ENCODE results near the gene MED26.

The MED26 gene

GRCh38 chr19:16605115-16605514, 22.9 kb downstream of the MED26 start:
- Histone ChIP-seq H3K4me3 (no peak overlapping the region), H3K9ac (ENCODE audit: insufficient read length) (no peak overlapping the region), H3K27ac (no peak overlapping the region), H3K36me3 (ENCODE audit: insufficient read depth, low read length) (no peaks in the 10 kb centered on the region), H3K9me3 (ENCODE audit: low read depth, low read length) (no peaks in the 10 kb centered on the region)
- DNase-seq (ENCODE audit: low read depth, low spot score): no peak
- TF ChIP-seq POLR2AphosphoS5 (IDR thresholded peaks at IDR 0.05; ENCODE audit: borderline replicate concordance, low read depth, low read length) (no peak), FOXP2 (optimal IDR thresholded peaks at IDR 0.05; ENCODE audit: control extremely low read depth, extremely low read length, insufficient read depth) (no peak), EZH2 (IDR thresholded peaks at IDR 0.05) (no peak)

- Histone ChIP-seq H3K4me3 (no peak overlapping the region), H3K9ac (ENCODE audit: insufficient read length) (no peak overlapping the region), H3K9me3 (ENCODE audit: low read depth, low read length) (no peaks in the 10 kb centered on the region), H3K36me3 (ENCODE audit: insufficient read depth, low read length) (no peaks in the 10 kb centered on the region), H3K27ac (no peak overlapping the region)
- DNase-seq (ENCODE audit: low read depth, low spot score): no peak
- TF ChIP-seq FOXP2 (optimal IDR thresholded peaks at IDR 0.05; ENCODE audit: control extremely low read depth, extremely low read length, insufficient read depth) (no peak), EZH2 (IDR thresholded peaks at IDR 0.05) (no peak), POLR2AphosphoS5 (IDR thresholded peaks at IDR 0.05; ENCODE audit: borderline replicate concordance, low read depth, low read length) (no peak)
Observed at GRCh38 chr19:16604615-16605014, 23.4 kb downstream of the MED26 start.

GRCh38 chr19:16603090-16603489, 24.9 kb downstream of the MED26 start:
- no peak for TF ChIP-seq POLR2AphosphoS5 (IDR thresholded peaks at IDR 0.05; ENCODE audit: borderline replicate concordance, low read depth, low read length)
- no peak for TF ChIP-seq EZH2 (IDR thresholded peaks at IDR 0.05)
- TF ChIP-seq FOXP2 (optimal IDR thresholded peaks at IDR 0.05; ENCODE audit: control extremely low read depth, extremely low read length, insufficient read depth): no peak
- Histone ChIP-seq H3K9ac (ENCODE audit: insufficient read length) (no peak overlapping the region), H3K36me3 (ENCODE audit: insufficient read depth, low read length) (no peaks in the 10 kb centered on the region), H3K9me3 (ENCODE audit: low read depth, low read length) (no peaks in the 10 kb centered on the region), H3K27ac (no peak overlapping the region), H3K4me3 (no peak overlapping the region)
- no peak for DNase-seq (ENCODE audit: low read depth, low spot score)

GRCh38 chr19:16601378-16602052, 26.5 kb downstream of the MED26 start:
- H3K9me3 ChIP-seq (ENCODE audit: low read depth, low read length): no peaks in the 10 kb centered on the region
- H3K4me3 ChIP-seq: no peak overlapping the region
- no peaks in the 10 kb centered on the region for H3K36me3 ChIP-seq (ENCODE audit: insufficient read depth, low read length)
- TF ChIP-seq EZH2 (IDR thresholded peaks at IDR 0.05): no peak
- TF ChIP-seq FOXP2 (optimal IDR thresholded peaks at IDR 0.05; ENCODE audit: control extremely low read depth, extremely low read length, insufficient read depth): no peak
- no peak for TF ChIP-seq POLR2AphosphoS5 (IDR thresholded peaks at IDR 0.05; ENCODE audit: borderline replicate concordance, low read depth, low read length)
- DNase-seq (ENCODE audit: low read depth, low spot score): no peak
- no peak overlapping the region for H3K27ac ChIP-seq
- no peak overlapping the region for H3K9ac ChIP-seq (ENCODE audit: insufficient read length)

GRCh38 chr19:16600824-16601223, 27.2 kb downstream of the MED26 start:
- Histone ChIP-seq H3K9me3 (ENCODE audit: low read depth, low read length) (no peaks in the 10 kb centered on the region), H3K4me3 (no peak overlapping the region), H3K27ac (no peak overlapping the region), H3K9ac (ENCODE audit: insufficient read length) (no peak overlapping the region), H3K36me3 (ENCODE audit: insufficient read depth, low read length) (no peaks in the 10 kb centered on the region)
- DNase-seq (ENCODE audit: low read depth, low spot score): no peak
- TF ChIP-seq FOXP2 (optimal IDR thresholded peaks at IDR 0.05; ENCODE audit: control extremely low read depth, extremely low read length, insufficient read depth): no peak
- TF ChIP-seq POLR2AphosphoS5 (IDR thresholded peaks at IDR 0.05; ENCODE audit: borderline replicate concordance, low read depth, low read length): no peak
- no peak for TF ChIP-seq EZH2 (IDR thresholded peaks at IDR 0.05)

- no peak overlapping the region for H3K9ac ChIP-seq (ENCODE audit: insufficient read length)
- H3K27ac ChIP-seq: no peak overlapping the region
- H3K4me3 ChIP-seq: no peak overlapping the region
- TF ChIP-seq EZH2 (IDR thresholded peaks at IDR 0.05): no peak
- TF ChIP-seq FOXP2 (optimal IDR thresholded peaks at IDR 0.05; ENCODE audit: control extremely low read depth, extremely low read length, insufficient read depth): no peak
- no peak for TF ChIP-seq POLR2AphosphoS5 (IDR thresholded peaks at IDR 0.05; ENCODE audit: borderline replicate concordance, low read depth, low read length)
- H3K9me3 ChIP-seq (ENCODE audit: low read depth, low read length): no peaks in the 10 kb centered on the region
- H3K36me3 ChIP-seq (ENCODE audit: insufficient read depth, low read length): no peaks in the 10 kb centered on the region
- no peak for DNase-seq (ENCODE audit: low read depth, low spot score)
Observed at GRCh38 chr19:16599655-16600346, 28.2 kb downstream of the MED26 start.

GRCh38 chr19:16598848-16599247, 29.2 kb downstream of the MED26 start:
- H3K9me3 ChIP-seq (ENCODE audit: low read depth, low read length): no peaks in the 10 kb centered on the region
- TF ChIP-seq POLR2AphosphoS5 (IDR thresholded peaks at IDR 0.05; ENCODE audit: borderline replicate concordance, low read depth, low read length): no peak
- TF ChIP-seq EZH2 (IDR thresholded peaks at IDR 0.05): no peak
- TF ChIP-seq FOXP2 (optimal IDR thresholded peaks at IDR 0.05; ENCODE audit: control extremely low read depth, extremely low read length, insufficient read depth): no peak
- no peak overlapping the region for H3K27ac ChIP-seq
- H3K36me3 ChIP-seq (ENCODE audit: insufficient read depth, low read length): no peaks in the 10 kb centered on the region
- no peak for DNase-seq (ENCODE audit: low read depth, low spot score)
- no peak overlapping the region for H3K9ac ChIP-seq (ENCODE audit: insufficient read length)
- H3K4me3 ChIP-seq: no peak overlapping the region

- Histone ChIP-seq H3K4me3 (no peak overlapping the region), H3K9ac (ENCODE audit: insufficient read length) (no peak overlapping the region)
- TF ChIP-seq EZH2 (IDR thresholded peaks at IDR 0.05): no peak
- TF ChIP-seq POLR2AphosphoS5 (IDR thresholded peaks at IDR 0.05; ENCODE audit: borderline replicate concordance, low read depth, low read length): no peak
- TF ChIP-seq FOXP2 (optimal IDR thresholded peaks at IDR 0.05; ENCODE audit: control extremely low read depth, extremely low read length, insufficient read depth): no peak
Observed at GRCh38 chr19:16596399-16596798, 31.6 kb downstream of the MED26 start.

More at GRCh38 chr19:16596399-16596798, 31.6 kb downstream of the MED26 start:
- no peaks in the 10 kb centered on the region for H3K36me3 ChIP-seq (ENCODE audit: insufficient read depth, low read length)
- no peak overlapping the region for H3K27ac ChIP-seq
- H3K9me3 ChIP-seq (ENCODE audit: low read depth, low read length): no peaks in the 10 kb centered on the region
- no peak for DNase-seq (ENCODE audit: low read depth, low spot score)

Data from SK-N-MC (cell line).